ENCODE data around the gene SH3PXD2A.

SH3PXD2A gene

DNA sequence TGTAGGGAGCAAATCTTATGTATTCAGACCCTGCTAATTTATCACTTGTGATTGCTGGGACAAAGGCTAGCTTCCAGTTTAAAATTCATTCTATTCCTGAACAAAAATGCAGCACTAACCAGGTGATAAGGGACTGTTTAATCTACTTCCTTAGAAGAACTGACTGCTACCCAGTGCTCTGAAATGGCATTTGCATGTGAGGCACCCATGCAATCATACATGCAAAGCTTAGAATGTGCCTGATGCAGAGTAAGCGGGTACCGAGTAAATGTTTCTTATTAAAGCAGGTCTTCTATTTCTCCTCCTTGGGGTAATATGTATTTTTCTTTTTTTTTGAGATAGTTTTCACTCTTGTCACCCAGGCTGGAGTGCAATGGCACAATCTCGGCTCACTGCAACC is 307.4 kb downstream of the SH3PXD2A start:
- DNase-seq: no peak

DNA sequence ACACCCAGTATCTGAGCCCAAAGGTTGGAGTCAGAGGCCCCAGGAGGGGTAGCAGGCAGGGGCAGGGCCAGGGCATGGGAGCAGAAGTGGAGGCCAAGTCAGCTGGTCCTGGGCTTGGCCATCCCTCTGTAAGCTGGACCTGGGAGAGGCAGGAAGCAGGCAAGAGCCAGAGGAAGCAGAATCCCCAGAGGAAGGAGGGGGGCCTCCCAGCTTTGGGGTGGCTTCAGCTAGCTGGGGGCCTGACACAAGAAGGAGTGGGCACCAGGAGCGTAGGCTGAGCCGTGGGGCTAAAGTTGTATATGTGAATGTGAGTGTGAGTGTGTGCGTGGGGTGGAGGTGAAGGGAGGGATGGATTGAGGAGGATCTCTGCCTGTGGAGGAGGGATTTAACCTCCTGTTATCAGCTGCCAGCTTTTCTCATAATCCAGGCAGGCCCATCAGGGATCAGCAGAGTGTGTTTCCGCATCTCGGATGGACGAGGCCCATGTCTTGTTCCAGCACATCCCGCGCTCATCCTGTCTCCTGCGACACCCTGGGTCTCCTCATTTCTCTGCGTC is 307.9 kb downstream of the SH3PXD2A start:
- no peak for DNase-seq

DNA sequence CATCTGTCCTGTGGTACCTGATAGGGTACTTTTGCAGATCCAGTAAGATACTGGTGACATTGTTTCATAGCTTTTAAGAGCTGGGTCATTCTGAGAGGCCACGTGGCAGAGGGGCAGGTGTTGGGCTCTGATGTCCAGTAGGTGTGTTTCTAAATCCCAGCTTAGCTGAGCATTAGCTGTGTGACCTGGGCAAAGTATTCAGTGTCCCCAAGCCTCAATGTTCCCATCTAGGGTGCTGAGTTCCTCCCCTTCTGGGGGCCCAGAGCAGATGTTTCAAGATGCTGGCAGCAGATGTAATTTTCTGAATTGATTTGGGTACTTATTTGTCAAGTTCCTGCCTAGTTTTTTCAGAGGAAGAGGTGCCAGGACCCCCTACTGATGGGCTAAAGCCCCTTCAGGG is 309.0 kb downstream of the SH3PXD2A start:
- DNase-seq: no peak

DNA sequence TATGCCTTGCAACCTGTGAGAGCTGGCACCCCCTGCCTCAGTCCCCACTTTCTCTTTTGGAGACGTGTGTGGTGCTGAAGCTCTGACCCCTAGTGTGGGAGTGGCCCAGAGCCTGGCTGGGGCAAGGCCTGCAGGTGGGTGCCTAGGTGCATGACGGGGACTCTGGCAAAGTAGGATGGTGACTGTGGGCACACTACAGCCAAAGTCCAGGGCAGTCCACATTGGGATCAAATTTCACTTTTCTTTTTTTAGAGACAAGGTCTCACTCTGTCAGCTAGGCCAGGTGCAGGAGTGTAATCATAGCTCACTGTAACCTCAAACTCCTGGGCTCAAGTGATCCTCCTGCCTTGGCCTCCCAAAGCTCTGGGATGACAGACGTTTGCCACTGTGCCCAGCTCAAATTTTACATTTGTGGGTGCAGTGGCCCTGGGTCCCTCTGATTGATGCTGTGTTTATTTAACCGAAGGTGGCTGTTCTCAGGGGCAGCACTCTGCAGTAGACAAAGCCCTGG is 309.6 kb downstream of the SH3PXD2A start:
- DNase-seq: peak; percentile 29

DNA sequence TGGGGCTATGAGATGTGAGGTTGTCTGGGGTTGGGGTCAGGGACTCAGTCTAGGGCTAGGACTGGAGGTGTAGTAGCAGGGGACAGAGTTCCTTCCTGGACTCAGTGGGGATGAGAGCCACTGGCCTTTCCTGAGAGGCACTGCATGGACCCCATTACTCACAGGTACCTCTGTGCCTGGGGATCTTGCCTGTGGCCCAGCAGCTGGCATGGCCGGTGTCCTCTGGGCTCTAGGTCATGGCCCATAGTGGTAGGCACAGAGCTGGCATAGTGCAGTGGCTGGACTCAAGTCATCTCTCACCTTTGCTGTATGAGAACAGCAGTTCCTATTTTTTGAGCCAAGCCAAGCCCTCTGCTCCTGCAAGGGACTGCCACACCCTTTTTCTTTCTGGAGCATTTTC is 310.0 kb downstream of the SH3PXD2A start:
- no peak for DNase-seq

DNA sequence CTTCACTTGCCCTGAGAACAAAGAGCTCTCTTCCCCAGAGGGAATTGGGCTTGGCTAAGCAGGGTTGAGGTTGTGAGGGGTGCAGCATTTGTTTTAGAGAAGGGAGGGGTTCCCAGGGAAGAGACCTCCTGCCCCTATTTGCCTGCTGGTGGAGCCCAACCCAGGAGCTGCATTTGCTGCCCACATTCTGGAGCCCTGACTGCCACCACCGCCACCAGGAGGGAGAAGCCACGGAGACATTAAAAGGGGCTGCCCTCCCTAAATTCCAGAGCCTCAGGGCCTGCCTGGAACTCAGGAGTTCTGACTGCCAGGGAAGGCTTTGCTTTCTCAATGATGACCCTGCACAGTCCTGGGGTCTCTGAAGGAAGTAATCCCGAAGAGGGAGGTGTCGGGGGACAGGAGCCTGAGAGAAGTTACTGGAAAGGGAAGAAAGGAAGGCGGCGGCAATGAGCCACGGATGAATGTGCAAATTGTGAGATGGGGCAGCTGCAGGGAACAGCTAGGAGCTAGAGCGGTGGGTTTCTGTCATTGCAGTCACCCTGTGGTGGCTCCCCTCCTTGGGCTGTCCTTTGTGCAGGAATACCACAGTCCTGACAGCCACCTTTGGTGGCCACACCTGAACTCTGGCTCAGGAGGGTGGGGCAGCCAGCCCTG is 310.6 kb downstream of the SH3PXD2A start:
- DNase-seq: no peak
